Measurements from ENCODE around the gene LRRC41. TPM values are rescaled to one million over a fixed set of nuclear protein-coding genes. Genes with fewer than 3 reads are reported as not detected.

The LRRC41 gene
- total and polyA plus RNA-seq, 2 of the 13 experiments (the other 11 are each of a cell fraction or from before 2014, with no cell fraction given) = 48.1 to 53.6 TPM

DNA sequence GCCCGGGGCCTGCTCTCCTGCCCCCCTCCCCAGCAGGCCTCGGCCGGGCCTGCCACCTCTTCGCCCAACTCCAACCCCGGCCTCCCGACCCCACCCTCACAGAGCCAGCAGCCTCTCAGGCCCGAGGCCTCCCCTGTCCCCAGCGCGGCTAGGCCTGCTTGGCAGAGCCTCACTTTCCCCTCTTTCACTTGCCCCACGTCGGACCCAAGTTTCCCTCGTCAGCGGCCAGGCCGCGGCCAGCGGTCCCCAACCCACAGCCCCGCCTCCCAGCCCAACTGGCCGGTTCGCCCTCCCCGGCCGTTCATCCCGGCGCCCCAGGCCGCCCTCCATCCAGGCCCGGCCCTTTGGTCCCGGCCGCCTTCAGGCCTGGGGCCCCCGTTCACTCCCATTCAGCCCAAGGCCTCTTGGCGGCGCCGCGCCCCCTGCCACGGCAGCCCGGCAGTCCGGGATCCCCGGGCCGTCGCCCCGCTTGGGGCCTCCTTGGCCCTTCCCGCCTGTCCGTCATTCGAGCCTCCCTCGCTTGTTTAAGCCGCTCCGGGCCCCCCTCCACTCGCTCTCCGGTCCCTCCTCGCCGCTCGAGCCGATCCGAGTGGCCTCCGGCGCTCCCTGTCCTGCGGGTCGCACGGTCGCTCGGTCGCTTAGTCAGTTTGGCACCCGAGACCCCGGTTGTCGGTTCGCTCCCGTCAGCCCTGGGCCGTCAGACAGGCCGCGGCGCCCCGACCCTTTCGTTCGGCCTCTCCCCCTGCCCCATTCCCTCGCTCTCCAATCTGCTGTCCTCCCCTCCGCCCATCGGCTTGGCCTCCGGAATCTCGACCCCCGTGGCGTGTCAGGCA is 1.4 kb downstream of the LRRC41 start (continued):
- TF ChIP-seq, protein P1, sequence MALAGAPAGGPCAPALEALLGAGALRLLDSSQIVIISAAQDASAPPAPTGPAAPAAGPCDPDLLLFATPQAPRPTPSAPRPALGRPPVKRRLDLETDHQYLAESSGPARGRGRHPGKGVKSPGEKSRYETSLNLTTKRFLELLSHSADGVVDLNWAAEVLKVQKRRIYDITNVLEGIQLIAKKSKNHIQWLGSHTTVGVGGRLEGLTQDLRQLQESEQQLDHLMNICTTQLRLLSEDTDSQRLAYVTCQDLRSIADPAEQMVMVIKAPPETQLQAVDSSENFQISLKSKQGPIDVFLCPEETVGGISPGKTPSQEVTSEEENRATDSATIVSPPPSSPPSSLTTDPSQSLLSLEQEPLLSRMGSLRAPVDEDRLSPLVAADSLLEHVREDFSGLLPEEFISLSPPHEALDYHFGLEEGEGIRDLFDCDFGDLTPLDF (CRISPR knock-in tag; IDR thresholded peaks at IDR 0.05) = 0 out of 2 replicates have a peak, but pooled peaks have one; percentile 39
- TF ChIP-seq, protein P2, sequence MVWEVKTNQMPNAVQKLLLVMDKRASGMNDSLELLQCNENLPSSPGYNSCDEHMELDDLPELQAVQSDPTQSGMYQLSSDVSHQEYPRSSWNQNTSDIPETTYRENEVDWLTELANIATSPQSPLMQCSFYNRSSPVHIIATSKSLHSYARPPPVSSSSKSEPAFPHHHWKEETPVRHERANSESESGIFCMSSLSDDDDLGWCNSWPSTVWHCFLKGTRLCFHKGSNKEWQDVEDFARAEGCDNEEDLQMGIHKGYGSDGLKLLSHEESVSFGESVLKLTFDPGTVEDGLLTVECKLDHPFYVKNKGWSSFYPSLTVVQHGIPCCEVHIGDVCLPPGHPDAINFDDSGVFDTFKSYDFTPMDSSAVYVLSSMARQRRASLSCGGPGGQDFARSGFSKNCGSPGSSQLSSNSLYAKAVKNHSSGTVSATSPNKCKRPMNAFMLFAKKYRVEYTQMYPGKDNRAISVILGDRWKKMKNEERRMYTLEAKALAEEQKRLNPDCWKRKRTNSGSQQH (CRISPR knock-in tag; IDR thresholded peaks at IDR 0.05; ENCODE audit: low read depth) = peak; percentile 17
- TF ChIP-seq POLR2G (IDR thresholded peaks at IDR 0.05; ENCODE audit: low read depth, low read length) (peak; percentile 46; the same call in 1 of the 2 replicates), TP53 (CRISPR knock-in tag; conservative IDR thresholded peaks at IDR 0.05) (no peak), ZBTB3 (CRISPR knock-in tag; IDR thresholded peaks at IDR 0.05; ENCODE audit: borderline replicate concordance, low read depth) (peak; percentile 63), HDAC6 (IDR thresholded peaks at IDR 0.05; ENCODE audit: low read depth, low read length) (no peak), ZNF333 (CRISPR knock-in tag; IDR thresholded peaks at IDR 0.05; ENCODE audit: borderline replicate concordance) (peak; percentile 24; the same call in 1 of the 2 replicates), ZFX (CRISPR knock-in tag; IDR thresholded peaks at IDR 0.05; ENCODE audit: low read depth) (peak; percentile 96), NFYC (CRISPR knock-in tag; IDR thresholded peaks at IDR 0.05) (no peak), ZNF225 (CRISPR knock-in tag; IDR thresholded peaks at IDR 0.05) (no peak; the same call in 1 of the 2 replicates), HMG20A (CRISPR knock-in tag; IDR thresholded peaks at IDR 0.05; ENCODE audit: borderline replicate concordance) (no peak), MBNL3 (CRISPR knock-in tag; conservative IDR thresholded peaks at IDR 0.05) (no peak), RXRB (CRISPR knock-in tag; IDR thresholded peaks at IDR 0.05; ENCODE audit: borderline replicate concordance) (no peak), IRX3 (CRISPR knock-in tag; IDR thresholded peaks at IDR 0.05; ENCODE audit: borderline replicate concordance, low read depth) (no peak; the same call in 1 of the 2 replicates), ASH2L (IDR thresholded peaks at IDR 0.05; ENCODE audit: insufficient read length, low read depth, low read length) (peak; percentile 55), AGO2 (optimal IDR thresholded peaks at IDR 0.05; ENCODE audit: low read depth, low read length) (peak; percentile 54), NR2F1 (CRISPR knock-in tag; IDR thresholded peaks at IDR 0.05) (no peak), TBX2 (CRISPR knock-in tag; IDR thresholded peaks at IDR 0.05; ENCODE audit: borderline replicate concordance) (peak; percentile 72)
- TF ChIP-seq, protein P3, sequence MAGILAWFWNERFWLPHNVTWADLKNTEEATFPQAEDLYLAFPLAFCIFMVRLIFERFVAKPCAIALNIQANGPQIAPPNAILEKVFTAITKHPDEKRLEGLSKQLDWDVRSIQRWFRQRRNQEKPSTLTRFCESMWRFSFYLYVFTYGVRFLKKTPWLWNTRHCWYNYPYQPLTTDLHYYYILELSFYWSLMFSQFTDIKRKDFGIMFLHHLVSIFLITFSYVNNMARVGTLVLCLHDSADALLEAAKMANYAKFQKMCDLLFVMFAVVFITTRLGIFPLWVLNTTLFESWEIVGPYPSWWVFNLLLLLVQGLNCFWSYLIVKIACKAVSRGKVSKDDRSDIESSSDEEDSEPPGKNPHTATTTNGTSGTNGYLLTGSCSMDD (CRISPR knock-in tag; IDR thresholded peaks at IDR 0.05) = no peak
- TF ChIP-seq, protein P4, sequence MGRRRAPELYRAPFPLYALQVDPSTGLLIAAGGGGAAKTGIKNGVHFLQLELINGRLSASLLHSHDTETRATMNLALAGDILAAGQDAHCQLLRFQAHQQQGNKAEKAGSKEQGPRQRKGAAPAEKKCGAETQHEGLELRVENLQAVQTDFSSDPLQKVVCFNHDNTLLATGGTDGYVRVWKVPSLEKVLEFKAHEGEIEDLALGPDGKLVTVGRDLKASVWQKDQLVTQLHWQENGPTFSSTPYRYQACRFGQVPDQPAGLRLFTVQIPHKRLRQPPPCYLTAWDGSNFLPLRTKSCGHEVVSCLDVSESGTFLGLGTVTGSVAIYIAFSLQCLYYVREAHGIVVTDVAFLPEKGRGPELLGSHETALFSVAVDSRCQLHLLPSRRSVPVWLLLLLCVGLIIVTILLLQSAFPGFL (CRISPR knock-in tag; IDR thresholded peaks at IDR 0.05) = 0 out of 2 replicates have a peak, but pooled peaks have one; percentile 34
- TF ChIP-seq, protein P5, sequence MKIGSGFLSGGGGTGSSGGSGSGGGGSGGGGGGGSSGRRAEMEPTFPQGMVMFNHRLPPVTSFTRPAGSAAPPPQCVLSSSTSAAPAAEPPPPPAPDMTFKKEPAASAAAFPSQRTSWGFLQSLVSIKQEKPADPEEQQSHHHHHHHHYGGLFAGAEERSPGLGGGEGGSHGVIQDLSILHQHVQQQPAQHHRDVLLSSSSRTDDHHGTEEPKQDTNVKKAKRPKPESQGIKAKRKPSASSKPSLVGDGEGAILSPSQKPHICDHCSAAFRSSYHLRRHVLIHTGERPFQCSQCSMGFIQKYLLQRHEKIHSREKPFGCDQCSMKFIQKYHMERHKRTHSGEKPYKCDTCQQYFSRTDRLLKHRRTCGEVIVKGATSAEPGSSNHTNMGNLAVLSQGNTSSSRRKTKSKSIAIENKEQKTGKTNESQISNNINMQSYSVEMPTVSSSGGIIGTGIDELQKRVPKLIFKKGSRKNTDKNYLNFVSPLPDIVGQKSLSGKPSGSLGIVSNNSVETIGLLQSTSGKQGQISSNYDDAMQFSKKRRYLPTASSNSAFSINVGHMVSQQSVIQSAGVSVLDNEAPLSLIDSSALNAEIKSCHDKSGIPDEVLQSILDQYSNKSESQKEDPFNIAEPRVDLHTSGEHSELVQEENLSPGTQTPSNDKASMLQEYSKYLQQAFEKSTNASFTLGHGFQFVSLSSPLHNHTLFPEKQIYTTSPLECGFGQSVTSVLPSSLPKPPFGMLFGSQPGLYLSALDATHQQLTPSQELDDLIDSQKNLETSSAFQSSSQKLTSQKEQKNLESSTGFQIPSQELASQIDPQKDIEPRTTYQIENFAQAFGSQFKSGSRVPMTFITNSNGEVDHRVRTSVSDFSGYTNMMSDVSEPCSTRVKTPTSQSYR (CRISPR knock-in tag; IDR thresholded peaks at IDR 0.05; ENCODE audit: borderline replicate concordance) = no peak
